ENCODE measurements around the gene CCT8L2.
"Not testable (repeated sequence)": the region's sequence is repeated elsewhere in the genome, so short reads cannot be mapped to it uniquely, and the experiment has no call there.

- not testable (repeated sequence) for TF ChIP-seq POLR2A (IDR thresholded peaks at IDR 0.05); CTCF (IDR thresholded peaks at IDR 0.05 in 8 of 11, conservative IDR thresholded peaks at IDR 0.05 in 3 of 11)
Measured at GRCh38 chr22:16591136-16591535, 1.5 kb downstream of the CCT8L2 start.
